HG03342 (cell line): Measurements from ENCODE around the gene SF1.

Source experiments
- ATAC-seq: cut with Tn5 transposase; IDR thresholded peaks from one replicate; pipeline ENCODE4 v1.9.1; 2021; ENCODE audit warnings: mild to moderate bottlenecking, moderate library complexity; ENCODE audit not compliant: unreplicated experiment

Gene SF1

DNA sequence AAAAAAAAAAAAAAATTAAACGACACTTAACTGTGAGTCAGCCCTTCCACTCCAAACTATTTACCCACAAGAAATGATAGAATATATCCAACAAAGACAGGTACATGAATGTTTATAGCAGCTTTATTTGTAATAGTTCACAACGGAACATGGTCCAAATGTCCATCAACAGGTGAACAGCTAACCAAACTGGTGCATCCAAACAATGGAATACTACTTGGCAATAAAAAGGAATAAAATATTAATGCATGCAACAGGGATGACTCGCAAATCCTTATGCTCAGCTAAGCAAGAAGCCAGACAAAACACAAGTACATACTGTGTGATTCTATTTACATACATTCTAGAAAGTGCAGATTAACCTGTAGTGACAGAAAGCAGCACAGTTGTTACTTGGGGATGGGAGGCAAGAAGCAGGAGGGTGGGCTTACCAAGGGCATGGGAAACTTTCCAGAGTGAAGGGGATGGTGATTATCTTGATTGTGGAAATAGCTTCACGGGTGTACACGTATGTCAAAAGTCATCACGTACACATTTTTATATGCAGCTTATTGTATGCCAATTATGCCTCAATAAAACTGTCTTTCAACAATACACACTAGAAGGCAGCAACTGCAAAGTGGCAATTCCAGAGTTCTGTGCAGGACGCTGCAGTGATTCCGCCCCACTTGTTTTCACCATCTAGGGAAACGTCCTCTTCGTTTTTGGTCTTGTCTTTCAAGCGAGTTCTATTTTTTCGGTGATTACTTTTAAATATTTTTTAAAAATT lies 6.7 kb upstream of the SF1 start:
- ATAC-seq: no peak

DNA sequence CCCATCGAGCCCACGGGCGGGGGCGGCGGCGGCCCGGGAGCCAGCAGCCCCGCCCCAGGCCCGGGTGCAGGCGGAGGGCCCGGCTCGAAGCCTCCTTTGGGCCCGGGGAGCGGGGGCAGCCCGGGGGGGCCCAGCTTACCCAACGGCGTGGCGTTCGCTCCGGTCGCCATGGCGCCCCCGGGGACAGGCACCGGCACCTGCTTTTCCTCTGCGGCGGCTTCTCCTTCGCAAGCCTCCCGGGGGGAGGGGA lies 194 bp downstream of the SF1 start:
- no peak for ATAC-seq

DNA sequence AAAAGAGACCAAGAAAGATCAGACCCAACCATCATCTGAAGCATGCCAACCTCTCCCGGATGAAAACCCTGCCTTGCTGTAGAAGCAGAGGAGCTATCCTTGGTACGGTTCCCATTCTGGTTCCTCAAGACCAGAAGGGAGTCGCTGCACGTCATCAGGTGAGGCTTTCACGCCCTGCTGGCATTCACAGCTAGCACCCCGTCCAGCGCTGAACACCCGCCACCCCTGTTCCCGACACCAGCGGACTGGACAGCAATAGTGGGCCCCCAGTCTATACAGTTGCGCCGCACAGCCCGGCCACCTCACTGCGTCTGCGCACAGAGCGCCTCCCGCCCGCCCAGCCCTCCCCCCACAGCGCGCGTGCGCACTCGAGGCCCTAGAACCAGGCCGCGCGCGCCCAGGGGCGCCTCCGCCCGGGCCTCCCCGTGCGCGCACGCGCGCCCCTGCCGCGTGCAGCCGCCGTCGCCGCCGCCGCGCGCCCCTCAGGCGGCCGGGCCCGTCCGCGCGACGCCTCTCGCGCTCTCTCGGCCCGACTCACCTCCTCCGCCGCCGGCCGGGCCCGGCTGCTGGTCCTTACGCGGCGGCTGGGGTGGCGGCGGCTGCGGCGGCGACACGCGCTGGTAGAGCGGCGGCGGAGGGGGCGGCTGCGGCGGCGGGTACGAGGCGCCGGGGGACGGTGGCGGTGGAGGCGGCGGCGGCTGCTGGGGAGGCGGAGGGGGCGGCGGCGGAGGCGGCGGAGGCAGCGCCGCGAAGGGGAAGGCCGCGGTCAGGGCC lies 706 bp downstream of the SF1 start:
- no peak for ATAC-seq

GRCh38 chr11:64776875-64777274 lies 1.5 kb downstream of the SF1 start:
- ATAC-seq: no peak

DNA sequence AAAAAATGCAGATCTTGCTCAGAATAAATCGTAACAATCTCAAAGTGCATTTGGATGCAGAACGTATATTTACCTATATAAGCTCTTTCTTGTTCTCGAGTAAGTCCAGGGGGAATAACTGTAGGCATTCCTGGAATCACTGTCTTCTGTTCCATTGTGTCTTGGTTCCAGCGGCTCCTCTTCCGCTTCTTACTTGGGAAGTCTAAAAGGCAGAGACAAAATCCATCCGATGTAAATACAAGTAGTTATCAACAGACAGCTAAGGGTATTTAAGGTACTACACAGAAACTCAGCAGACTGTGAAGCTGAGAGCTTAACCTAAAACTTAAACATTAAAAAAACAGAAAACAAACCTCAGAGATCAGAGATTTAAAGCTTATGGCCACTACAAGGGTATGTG lies 1.9 kb downstream of the SF1 start:
- no peak for ATAC-seq

GRCh38 chr11:64774144-64774543 lies 4.2 kb downstream of the SF1 start:
- no peak for ATAC-seq

DNA sequence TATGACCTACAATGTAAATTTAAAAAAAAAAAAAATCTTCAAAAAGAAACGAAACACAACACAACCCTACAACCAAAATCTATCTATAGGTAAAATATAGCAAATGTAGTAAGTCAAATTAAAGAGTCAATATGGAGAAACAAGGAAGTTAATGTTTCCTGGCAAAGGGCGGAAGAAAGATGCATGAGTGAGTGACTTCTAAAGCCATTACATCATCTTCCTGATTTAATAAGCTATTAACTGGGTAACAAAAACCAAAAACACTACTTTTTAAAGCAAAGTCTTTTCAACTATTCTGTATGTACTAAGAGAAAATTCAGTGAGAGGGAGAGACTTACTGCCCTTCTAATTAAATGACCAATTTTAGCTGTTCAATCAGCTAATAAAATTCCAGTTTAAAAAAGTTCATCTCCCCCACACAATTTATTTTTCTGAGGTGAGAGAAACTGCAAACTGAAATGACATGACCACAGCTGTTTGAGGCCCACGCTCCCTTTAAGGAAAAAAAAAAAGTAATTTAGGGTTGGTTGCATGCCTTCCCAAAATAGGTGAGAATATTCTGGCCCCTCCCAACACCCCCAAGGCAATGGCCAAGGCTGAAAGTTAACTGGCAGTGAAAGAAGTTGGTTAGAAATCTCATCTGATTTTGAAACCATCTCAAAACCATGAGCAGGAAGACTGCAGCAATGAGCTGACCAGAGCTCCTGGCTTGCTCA lies 5.9 kb downstream of the SF1 start:
- no peak for ATAC-seq

DNA sequence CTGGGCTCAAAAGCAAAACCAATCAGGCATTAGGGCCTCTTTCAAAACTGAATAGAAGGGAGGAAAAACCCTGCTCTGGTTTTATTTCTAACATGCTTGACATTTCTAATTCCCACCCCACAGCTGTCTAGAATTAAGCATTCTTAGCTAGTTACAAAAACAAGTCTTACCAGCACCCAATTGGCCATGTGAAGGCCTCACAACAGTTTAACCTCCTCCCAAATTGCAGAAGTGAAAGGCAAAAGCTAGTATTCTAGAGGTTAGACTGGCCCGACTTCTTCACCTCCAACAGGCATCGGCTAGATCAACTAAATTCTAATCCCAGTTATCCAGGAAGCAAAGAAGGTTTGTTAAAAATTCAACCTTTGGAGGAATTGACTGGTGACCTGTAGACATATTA lies 6.5 kb downstream of the SF1 start:
- no peak for ATAC-seq

DNA sequence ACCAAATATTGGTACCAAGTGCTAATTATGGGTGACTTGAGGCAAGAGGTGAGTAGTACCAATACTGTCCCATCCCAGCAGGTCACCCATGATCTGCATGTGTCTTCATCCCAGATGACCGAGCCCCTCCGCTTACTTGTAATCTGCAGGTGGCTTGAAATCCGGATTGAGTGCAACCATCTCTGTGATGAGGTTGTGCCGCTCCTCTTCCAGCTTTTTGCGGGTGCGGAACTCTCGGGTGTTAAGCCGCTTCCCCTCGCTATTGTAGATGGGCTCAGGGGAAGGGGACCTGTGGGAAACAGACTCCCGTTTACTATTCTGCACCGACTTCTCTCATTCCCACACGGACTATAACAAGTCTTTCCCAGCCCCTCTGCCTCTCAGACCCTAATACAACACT lies 8.2 kb downstream of the SF1 start:
- ATAC-seq: no peak

DNA sequence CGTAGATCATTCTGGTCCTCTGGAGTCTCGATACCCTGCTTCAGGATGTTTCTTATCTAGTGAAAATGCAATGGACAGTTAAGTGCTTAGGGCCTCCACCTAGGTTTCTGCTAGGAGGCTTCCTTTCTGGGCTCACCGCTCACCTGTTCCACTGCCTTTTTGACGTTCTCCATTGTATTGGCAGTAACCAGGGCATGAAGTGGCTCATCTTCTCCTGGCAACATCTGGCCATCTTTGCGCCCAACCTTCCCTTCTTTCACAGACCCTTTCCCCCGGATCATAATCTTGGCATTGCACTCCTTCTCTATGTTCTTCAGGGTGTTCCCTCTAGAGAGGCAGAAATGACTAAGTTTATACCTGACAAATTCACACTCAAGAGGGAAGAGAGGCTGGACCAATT lies 9.1 kb downstream of the SF1 start:
- ATAC-seq: no peak

- ATAC-seq: no peak
Measured at GRCh38 chr11:64768300-64768694, 10.0 kb downstream of the SF1 start.

DNA sequence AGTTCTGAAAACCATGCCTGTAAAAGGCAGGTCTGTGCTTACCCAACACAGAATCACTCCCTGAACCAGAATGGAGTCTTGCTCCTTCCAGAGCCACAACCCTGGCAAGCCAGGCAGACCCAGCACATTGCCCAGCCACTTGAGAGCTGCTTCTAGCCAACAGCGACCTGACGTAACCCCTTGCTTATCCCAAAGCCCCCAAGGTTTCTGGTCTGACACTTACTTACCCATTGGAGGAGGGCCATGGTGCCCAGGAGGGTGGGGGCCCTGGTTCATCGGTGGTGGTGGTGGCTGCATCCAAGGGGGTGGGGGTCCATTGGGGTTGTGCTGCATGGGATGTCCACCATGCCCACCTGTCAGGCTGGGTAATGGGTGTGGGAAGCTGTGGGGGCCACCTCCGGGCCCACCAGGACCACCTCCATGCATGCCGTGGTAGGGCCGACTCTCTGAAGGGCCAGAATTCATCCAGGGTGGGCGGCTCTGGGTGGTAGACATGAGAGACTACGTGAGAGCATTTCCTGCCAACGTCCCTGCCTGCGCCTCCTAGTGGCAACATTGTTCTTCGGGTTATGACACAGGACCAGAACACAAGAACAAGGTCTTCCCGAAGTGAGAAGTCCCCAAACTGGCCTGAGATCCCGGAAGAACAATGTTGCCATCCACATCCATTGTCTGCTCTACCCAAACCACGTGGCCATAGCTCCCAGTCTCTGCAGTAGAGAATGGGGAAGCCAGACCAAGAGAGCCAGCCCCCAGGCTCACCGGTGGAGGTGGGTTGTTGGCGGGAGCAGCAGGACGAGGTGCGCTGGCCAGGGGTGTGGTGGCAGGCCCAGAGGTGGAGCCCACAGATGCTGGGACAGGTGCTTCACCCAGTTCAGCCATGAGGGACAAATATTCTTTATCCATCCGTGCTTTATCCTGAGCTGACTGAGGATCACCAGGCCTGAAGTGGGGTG lies 10.7 kb downstream of the SF1 start:
- no peak for ATAC-seq

- no peak for ATAC-seq
Measured at GRCh38 chr11:64766881-64767280, 11.5 kb downstream of the SF1 start.

DNA sequence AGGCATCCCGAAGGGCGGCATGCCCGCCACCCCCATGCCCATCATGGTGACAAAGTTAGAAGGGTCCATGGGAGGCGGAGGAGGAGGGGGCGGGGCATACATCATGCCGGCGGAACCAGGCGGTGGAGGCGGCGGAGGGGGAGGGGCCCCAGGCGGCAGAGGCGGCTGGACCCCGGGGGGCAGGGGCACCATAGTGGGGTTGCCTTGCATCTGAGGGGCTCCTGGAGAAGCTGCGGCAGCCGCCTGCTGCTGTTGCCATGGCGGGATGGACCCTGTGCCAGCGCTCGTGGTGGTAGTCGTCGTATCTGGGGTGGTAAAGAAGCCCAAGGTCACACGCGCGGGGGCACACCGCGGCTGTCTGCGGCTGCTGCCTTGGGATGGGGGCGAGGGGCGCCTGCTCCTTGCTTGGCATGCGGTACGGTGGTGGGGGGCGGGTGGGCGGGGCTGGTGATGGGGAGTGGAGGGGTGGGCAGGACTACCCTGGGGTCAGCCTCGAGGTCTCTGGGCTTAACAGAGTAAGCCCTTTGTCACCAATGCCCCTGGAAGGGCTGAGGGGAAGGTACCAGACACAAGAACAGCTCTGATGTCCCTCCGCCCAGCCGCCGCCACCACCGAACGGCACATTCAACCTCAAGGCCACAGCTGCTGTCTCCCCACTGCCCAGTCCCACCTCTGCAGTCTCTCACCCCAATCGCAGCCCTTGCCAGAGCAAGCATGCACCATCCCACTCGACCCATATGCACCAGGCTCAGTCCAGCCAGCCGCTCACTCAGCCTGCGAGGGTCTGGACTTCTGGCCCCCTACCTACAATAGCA lies 12.3 kb downstream of the SF1 start:
- no peak for ATAC-seq

DNA sequence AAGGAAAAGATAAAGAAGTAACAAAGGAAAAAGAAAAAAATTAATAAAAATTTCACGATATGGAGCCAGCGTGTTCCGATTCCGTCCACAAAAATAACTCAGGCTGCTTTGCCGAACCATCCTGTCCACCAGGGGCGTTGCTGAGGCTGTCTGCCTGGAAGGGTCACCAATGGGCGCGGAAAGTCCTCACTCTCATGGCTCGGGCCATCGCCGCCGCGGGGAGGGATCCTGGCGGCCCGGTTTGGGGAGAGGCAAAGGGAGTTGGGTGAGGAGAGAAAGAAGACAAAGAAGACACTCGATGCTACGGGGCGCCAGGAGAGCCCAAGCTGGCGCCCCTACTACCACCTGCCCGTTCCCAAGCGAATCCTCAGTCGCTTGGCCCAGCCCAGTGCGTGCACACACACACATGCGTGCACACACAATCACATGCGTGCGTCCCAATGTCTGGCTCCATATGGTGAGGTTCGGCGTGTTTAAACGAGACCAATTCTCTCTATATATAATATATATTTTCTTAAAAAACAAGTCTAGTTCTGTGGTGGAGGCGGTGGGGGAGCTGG lies 13.0 kb downstream of the SF1 start:
- no peak for ATAC-seq

DNA sequence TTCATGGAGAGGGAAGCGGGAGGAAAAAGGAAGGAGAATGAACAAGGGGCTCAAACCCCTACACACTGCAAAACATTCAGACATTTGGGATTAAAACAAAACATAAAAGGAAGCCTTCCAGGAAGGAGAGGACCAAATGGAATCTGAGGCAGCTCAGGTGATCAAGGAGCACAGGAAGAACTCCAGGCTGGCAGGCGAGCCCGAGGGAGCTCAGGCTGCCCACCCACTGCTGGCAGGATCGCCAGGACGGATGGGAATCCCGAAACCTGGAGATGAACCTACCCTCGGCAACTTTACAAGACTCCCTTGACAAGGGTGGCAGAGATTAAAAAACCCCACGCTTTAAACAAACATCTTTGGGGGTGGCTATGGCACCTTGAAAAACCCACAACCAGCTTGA lies 13.6 kb downstream of the SF1 start:
- ATAC-seq: no peak

DNA sequence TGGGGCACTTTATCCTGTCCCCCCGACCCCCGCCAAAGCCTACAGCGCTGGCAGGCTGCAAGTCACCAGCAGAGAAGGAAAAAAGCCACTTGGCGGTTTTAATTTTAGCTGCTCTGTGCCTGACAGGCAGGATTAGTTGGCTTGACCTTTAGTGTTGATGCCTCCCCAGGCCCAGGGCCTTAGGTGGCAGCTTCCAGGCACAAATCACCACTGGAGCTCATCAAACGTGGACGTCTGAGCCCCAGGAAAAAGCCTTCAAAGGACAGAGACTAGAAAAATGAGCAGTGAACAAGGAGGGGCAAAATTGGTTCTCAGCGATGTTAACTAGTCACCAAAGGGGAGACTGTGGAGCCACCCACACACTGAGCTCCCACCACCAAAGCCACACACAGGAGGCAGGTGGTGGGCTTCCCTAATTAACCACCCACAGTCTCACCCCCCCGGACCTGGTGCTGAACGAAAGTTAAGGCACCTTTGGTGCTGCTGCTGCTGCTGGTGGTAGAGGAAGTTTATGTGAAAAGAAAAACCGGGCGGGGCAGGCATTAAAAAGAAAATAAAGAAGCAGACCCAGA lies 14.2 kb downstream of the SF1 start:
- no peak for ATAC-seq

DNA sequence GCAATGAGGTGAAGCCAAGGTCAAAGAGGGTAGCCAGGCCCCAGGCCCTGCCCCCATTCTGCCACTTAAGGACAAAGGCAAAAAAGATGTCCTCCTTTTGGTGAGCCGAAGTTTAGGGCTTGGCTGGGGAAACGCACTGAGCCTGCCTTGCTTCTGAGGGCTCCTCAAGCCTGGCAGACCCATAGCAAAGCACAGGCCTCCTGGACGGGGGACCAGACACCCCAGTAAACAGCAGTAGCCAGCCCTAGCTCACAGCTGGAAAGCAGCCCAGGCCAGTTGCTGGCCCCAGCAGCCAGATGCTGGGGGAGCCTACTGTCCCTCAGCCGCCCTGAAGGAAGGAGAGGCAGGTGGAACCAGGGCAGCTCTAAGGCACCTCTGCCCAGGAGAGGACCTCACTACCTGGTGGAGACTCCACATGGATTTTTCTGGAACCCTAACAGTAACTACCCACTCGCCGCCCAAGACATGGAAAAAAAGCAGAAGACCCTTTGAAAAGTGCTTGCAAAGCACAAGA lies 14.8 kb downstream of the SF1 start:
- no peak for ATAC-seq
